B cell (primary cell): ENCODE data around the gene NOSTRIN. TPM values are rescaled to one million over a fixed set of nuclear protein-coding genes. Genes with fewer than 3 reads are reported as not detected.

ENCODE experiments used
- ATAC-seq: fragments of 200-7000 bp; cut with Tn5 transposase; one replicate; pipeline ENCODE4 v1.10.0; 2021; ENCODE audit warnings: low read depth, mild to moderate bottlenecking, moderate number of reproducible peaks, moderate library complexity
- CTCF ChIA-PET: fragments of 350-600 bp; sonication (Branson Sonifier 250); formaldehyde crosslinking; loops from one replicate; lab custom pipeline; 2021; ENCODE audit warnings: antibody characterized with exemption, inconsistent platforms; lab: Charles Lee
- POLR2A ChIA-PET: fragments of 350-600 bp; sonication (Branson Sonifier 250); formaldehyde crosslinking; loops from one replicate; lab custom pipeline; 2021; ENCODE audit warnings: antibody characterized with exemption; lab: Charles Lee
- DNase-seq: peaks from one replicate; pipeline ENCODE4 v3.0.0; 2013
- H2AFZ ChIP-seq: 2 replicates; pipeline ENCODE4 v1.6.1; 2012; ENCODE audit warnings: mild to moderate bottlenecking, low read depth, low read length; ENCODE audit not compliant: insufficient read depth, poor library complexity, severe bottlenecking
- H3K27ac ChIP-seq, 2 donors: 1 replicate in 1 of 2; 2 replicates in 1 of 2; pipeline ENCODE4 v1.5.1; 2012 to 2013; ENCODE audit warnings: low read length in 2 of 2, mild to moderate bottlenecking in 2 of 2, moderate library complexity in 1 of 2
- H3K27me3 ChIP-seq, 4 experiments: fragments of 200-600 bp in 1 of 4; sonication (generic) in 1 of 4; replicated peaks in 1 of 4; 1 replicate in 2 of 4; 2 replicates in 2 of 4; pipeline versions ENCODE4 v1.6.1 to v1.7.0; 2013 to 2016; ENCODE audit warnings: low read length in 3 of 4, mild to moderate bottlenecking in 2 of 4, mixed read lengths in 1 of 4, moderate library complexity in 1 of 4; ENCODE audit not compliant: insufficient read depth in 4 of 4, control insufficient read depth in 3 of 4; ENCODE audit errors: control extremely low read depth in 1 of 4
- H3K36me3 ChIP-seq, 2 experiments: replicated peaks in 1 of 2; 1 replicate in 1 of 2; 2 replicates in 1 of 2; pipeline versions ENCODE4 v1.6.1 to v1.7.1; 2013; ENCODE audit warnings: low read length in 1 of 2; ENCODE audit not compliant: insufficient read depth in 2 of 2, control insufficient read depth in 1 of 2; ENCODE audit errors: control extremely low read depth in 1 of 2, extremely low read depth in 1 of 2
- H3K4me1 ChIP-seq, 2 donors: fragments of 200-600 bp in 1 of 2; sonication (generic) in 1 of 2; 1 replicate in 1 of 2; 2 replicates in 1 of 2; pipeline versions ENCODE4 v1.5.1 to v1.6.1; 2013 to 2017; ENCODE audit warnings: low read length in 2 of 2; ENCODE audit not compliant: control insufficient read depth in 2 of 2, insufficient read depth in 2 of 2
- H3K4me2 ChIP-seq: replicated peaks from 2 replicates; pipeline ENCODE3; 2012; ENCODE audit warnings: mild to moderate bottlenecking, low read depth, low read length; ENCODE audit not compliant: poor library complexity, severe bottlenecking
- H3K4me3 ChIP-seq, 5 experiments: fragments of 200-600 bp in 1 of 5; sonication (generic) in 1 of 5; 1 replicate in 3 of 5; 2 replicates in 2 of 5; pipeline versions ENCODE4 v1.5.1 to v1.7.0; 2011 to 2016; ENCODE audit warnings: low read length in 4 of 5, mild to moderate bottlenecking in 4 of 5, low read depth in 2 of 5, control low read depth in 1 of 5, moderate library complexity in 1 of 5; ENCODE audit not compliant: insufficient read depth in 1 of 5; ENCODE audit errors: control extremely low read depth in 1 of 5, extremely low read depth in 1 of 5
- H3K79me2 ChIP-seq: fragments of 200-600 bp; sonication (generic); one replicate; pipeline ENCODE4 v1.6.0; 2016; ENCODE audit warnings: low read length; ENCODE audit not compliant: control insufficient read depth, insufficient read depth
- H3K9ac ChIP-seq: fragments of 200-600 bp; sonication (generic); 2 replicates; pipeline ENCODE4 v1.6.1; 2017; ENCODE audit warnings: mild to moderate bottlenecking, low read length, moderate library complexity
- H3K9me3 ChIP-seq, 3 donors: one replicate each; pipeline versions ENCODE4 v1.6.1 to v1.7.1; 2013; ENCODE audit warnings: low read length in 2 of 3; ENCODE audit not compliant: control insufficient read depth in 2 of 3, insufficient read depth in 1 of 3; ENCODE audit errors: control extremely low read depth in 1 of 3
- H4K20me1 ChIP-seq: 2 replicates; pipeline ENCODE4 v1.6.0; 2012; ENCODE audit warnings: mild to moderate bottlenecking, low read length; ENCODE audit not compliant: insufficient read depth, control insufficient read depth, poor library complexity, severe bottlenecking
- H3K27ac Mint-ChIP-seq: one replicate; pipeline ENCODE4 v1.8.0; 2021; ENCODE audit warnings: mixed read lengths
- H3K27me3 Mint-ChIP-seq: one replicate; pipeline ENCODE4 v1.8.0; 2021; ENCODE audit warnings: mixed read lengths
- H3K4me1 Mint-ChIP-seq: one replicate; pipeline ENCODE4 v1.8.0; 2021; ENCODE audit warnings: mixed read lengths
- H3K4me3 Mint-ChIP-seq: one replicate; pipeline ENCODE4 v1.8.0; 2021; ENCODE audit warnings: mixed read lengths
- H3K9me3 Mint-ChIP-seq: one replicate; pipeline ENCODE4 v1.8.0; 2022; ENCODE audit warnings: mixed read lengths; ENCODE audit not compliant: insufficient read depth
- CTCF ChIP-seq: fragments of 200-600 bp; IDR thresholded peaks from one replicate; pipeline ENCODE4 v1.8.0; 2022; ENCODE audit warnings: antibody characterized with exemption, mild to moderate bottlenecking
- EZH2 ChIP-seq: IDR thresholded peaks from 2 replicates; pipeline ENCODE4 v1.6.1; 2012; ENCODE audit warnings: borderline replicate concordance, low read depth, mild to moderate bottlenecking, moderate library complexity, low read length; ENCODE audit not compliant: insufficient read depth, poor library complexity, severe bottlenecking
- WGBS: methylation state at CpG from one replicate; pipeline ENCODE4 v1.1.5; 2013; ENCODE audit warnings: missing lambda C conversion rate; ENCODE audit not compliant: insufficient coverage; 5-methylcytosine and 5-hydroxymethylcytosine counted together
- intact Hi-C: fragments of 100-400 bp; cut with micrococcal nuclease; formaldehyde crosslinking; loops from one replicate; pipeline ENCODE4 v1.10.0; 2022
- polyA plus RNA-seq: library from polyadenylated mRNA; depleted of rRNA; stranded (reverse); fragments of >200 nt; gene quantifications from 2 replicates; pipeline ENCODE4 v1.2.3, GENCODE V29; 2012
- total RNA-seq, 2 donors: library from RNA; stranded (reverse); fragments of 120-200 nt in 1 of 2; gene quantifications; 1 replicate in 1 of 2; 2 replicates in 1 of 2; pipeline versions ENCODE4 v1.2.3 to v1.2.4, GENCODE V29; 2013 to 2022

Gene NOSTRIN
- total and polyA plus RNA-seq, 2 donors (not counting 1 experiment from before 2014, with no cell fraction given): not detected

- ChIA-PET POLR2A (no interaction called here), CTCF (no interaction called here)
- no peak overlapping the region for H3K4me2 ChIP-seq
- H3K9me3 Mint-ChIP-seq: no peaks in the 10 kb centered on the region
- no CpG with 5 or more reads among the region's 1 CpG for WGBS
- no peak overlapping the region for H3K27ac Mint-ChIP-seq
- H3K27me3 ChIP-seq: no peaks in the 10 kb centered on the region
- H3K9ac ChIP-seq: no peak overlapping the region
- H3K27ac ChIP-seq: no peak overlapping the region
- intact Hi-C loops: no loop called here
- no peak overlapping the region for H3K4me3 Mint-ChIP-seq
- TF ChIP-seq CTCF (no peak), EZH2 (no peak)
- no peak overlapping the region for H3K4me3 ChIP-seq
- H3K27me3 Mint-ChIP-seq: peaks cover 14% of the 10 kb centered on the region
- H4K20me1 ChIP-seq: no peaks in the 10 kb centered on the region
- ATAC-seq (no peak), DNase-seq (no peak)
- H3K4me1 Mint-ChIP-seq: no peaks in the 10 kb centered on the region
- H3K9me3 ChIP-seq: no peaks in the 10 kb centered on the region
- H3K36me3 ChIP-seq: no peaks in the 10 kb centered on the region
- no peaks in the 10 kb centered on the region for H3K79me2 ChIP-seq
- no peak overlapping the region for H2AFZ ChIP-seq
- H3K4me1 ChIP-seq: no peaks in the 10 kb centered on the region
These were observed 3.5 kb upstream of the NOSTRIN start for GRCh38 chr2:168798888-168799410.

- H3K4me2 ChIP-seq: no peak overlapping the region
- H4K20me1 ChIP-seq: no peaks in the 10 kb centered on the region
- TF ChIP-seq CTCF: no peak
- no peak for TF ChIP-seq EZH2
- H3K27me3 ChIP-seq: no peaks in the 10 kb centered on the region
- H2AFZ ChIP-seq: no peak overlapping the region
- no peak for ATAC-seq
- no peaks in the 10 kb centered on the region for H3K79me2 ChIP-seq
- DNase-seq: no peak
- H3K27ac ChIP-seq: no peak overlapping the region
- intact Hi-C loops: no loop called here
- H3K4me1 ChIP-seq: no peaks in the 10 kb centered on the region
- no peak overlapping the region for H3K9ac ChIP-seq
- no peaks in the 10 kb centered on the region for H3K36me3 ChIP-seq
- H3K27ac Mint-ChIP-seq: no peak overlapping the region
- no peak overlapping the region for H3K4me3 ChIP-seq
- no peaks in the 10 kb centered on the region for H3K9me3 ChIP-seq
- H3K4me1 Mint-ChIP-seq: no peaks in the 10 kb centered on the region
- peaks cover 14% of the 10 kb centered on the region for H3K27me3 Mint-ChIP-seq
- WGBS: 40% methylated on average over 2 of the region's 2 CpGs
- ChIA-PET POLR2A (no interaction called here), CTCF (interaction anchor here (0.6 kb wide), 2 partner anchors 61 to 1509 kb away, joined by 4 to 5 read pairs; no protein-coding TSS in a partner anchor)
- H3K9me3 Mint-ChIP-seq: no peaks in the 10 kb centered on the region
- H3K4me3 Mint-ChIP-seq: no peak overlapping the region
These were observed 966 bp upstream of the NOSTRIN start for GRCh38 chr2:168801471-168801870.
